ENCODE data around the gene TGFBR1. TPM values are rescaled to one million over a fixed set of nuclear protein-coding genes. Genes with fewer than 3 reads are reported as not detected.
A peak's percentile ranks its signal among the peaks of the same experiment; 100 is the strongest.

The TGFBR1 gene
- total RNA-seq, 1 donor from 2014 or later: 203 TPM

- Histone ChIP-seq H3K4me2 (ENCODE audit: low read length) (no peak overlapping the region), H3K36me3 (ENCODE audit: insufficient read depth, low read length) (no peaks in the 10 kb centered on the region), H3K4me3 (ENCODE audit: insufficient read depth, low read depth, low read length) (no peak overlapping the region), H3K9ac (ENCODE audit: low read length) (no peak overlapping the region), H3K27ac (ENCODE audit: low read depth, low read length) (no peak overlapping the region), H4K20me1 (ENCODE audit: insufficient read depth, low read length) (peaks cover 75% of the 10 kb centered on the region), H3K4me1 (ENCODE audit: insufficient read depth, low read length) (no peaks in the 10 kb centered on the region), H3K27me3 (ENCODE audit: insufficient read depth, low read length) (no peaks in the 10 kb centered on the region), H2AFZ (ENCODE audit: low read depth, low read length) (no peak overlapping the region), H3K9me3 (ENCODE audit: insufficient read depth, low read depth, low read length) (no peaks in the 10 kb centered on the region), H3K79me2 (ENCODE audit: insufficient read depth, low read length) (peaks cover 98% of the 10 kb centered on the region)
- TF ChIP-seq EZH2 (IDR thresholded peaks at IDR 0.05; ENCODE audit: insufficient read depth, low read length): no peak
- TF ChIP-seq CTCF (IDR thresholded peaks at IDR 0.05; ENCODE audit: insufficient read depth, low read depth, low read length): no peak
- peaks cover 32% of the 10 kb centered on the region for H3K4me1 Mint-ChIP-seq (ENCODE audit: low read depth, unreplicated experiment)
- no peak overlapping the region for H3K4me3 Mint-ChIP-seq (ENCODE audit: unreplicated experiment)
- H3K9me3 Mint-ChIP-seq (ENCODE audit: unreplicated experiment): no peaks in the 10 kb centered on the region
- no peak overlapping the region for H3K27ac Mint-ChIP-seq (ENCODE audit: unreplicated experiment)
- no peaks in the 10 kb centered on the region for H3K36me3 Mint-ChIP-seq (ENCODE audit: low read depth, unreplicated experiment)
- FAIRE-seq (peak; percentile 65), DNase-seq (ENCODE audit: low read depth) (no peak)
- H3K27me3 Mint-ChIP-seq (ENCODE audit: low read depth, unreplicated experiment): no peaks in the 10 kb centered on the region
Observed at GRCh38 chr9:99119976-99120655, 15.2 kb downstream of the TGFBR1 start.

GRCh38 chr9:99121604-99122003 is 16.7 kb downstream of the TGFBR1 start:
- Histone ChIP-seq H3K4me3 (ENCODE audit: insufficient read depth, low read depth, low read length) (no peak overlapping the region), H3K79me2 (ENCODE audit: insufficient read depth, low read length) (peaks cover 98% of the 10 kb centered on the region), H3K4me2 (ENCODE audit: low read length) (no peak overlapping the region), H3K9me3 (ENCODE audit: insufficient read depth, low read depth, low read length) (no peaks in the 10 kb centered on the region), H3K27ac (ENCODE audit: low read depth, low read length) (no peak overlapping the region), H3K36me3 (ENCODE audit: insufficient read depth, low read length) (no peaks in the 10 kb centered on the region), H3K4me1 (ENCODE audit: insufficient read depth, low read length) (peaks cover 7% of the 10 kb centered on the region), H4K20me1 (ENCODE audit: insufficient read depth, low read length) (peaks cover 75% of the 10 kb centered on the region), H3K9ac (ENCODE audit: low read length) (no peak overlapping the region), H2AFZ (ENCODE audit: low read depth, low read length) (no peak overlapping the region), H3K27me3 (ENCODE audit: insufficient read depth, low read length) (no peaks in the 10 kb centered on the region)
- no peaks in the 10 kb centered on the region for H3K27me3 Mint-ChIP-seq (ENCODE audit: low read depth, unreplicated experiment)
- H3K4me3 Mint-ChIP-seq (ENCODE audit: unreplicated experiment): no peak overlapping the region
- H3K27ac Mint-ChIP-seq (ENCODE audit: unreplicated experiment): no peak overlapping the region
- TF ChIP-seq CTCF (IDR thresholded peaks at IDR 0.05; ENCODE audit: insufficient read depth, low read depth, low read length) (no peak), EZH2 (IDR thresholded peaks at IDR 0.05; ENCODE audit: insufficient read depth, low read length) (no peak)
- peaks cover 33% of the 10 kb centered on the region for H3K4me1 Mint-ChIP-seq (ENCODE audit: low read depth, unreplicated experiment)
- FAIRE-seq: no peak
- H3K36me3 Mint-ChIP-seq (ENCODE audit: low read depth, unreplicated experiment): no peaks in the 10 kb centered on the region
- no peaks in the 10 kb centered on the region for H3K9me3 Mint-ChIP-seq (ENCODE audit: unreplicated experiment)
- DNase-seq (ENCODE audit: low read depth): no peak

- no peak overlapping the region for H3K4me3 Mint-ChIP-seq (ENCODE audit: unreplicated experiment)
- Histone ChIP-seq H3K27me3 (ENCODE audit: insufficient read depth, low read length) (no peaks in the 10 kb centered on the region), H3K9ac (ENCODE audit: low read length) (no peak overlapping the region), H3K27ac (ENCODE audit: low read depth, low read length) (no peak overlapping the region), H3K36me3 (ENCODE audit: insufficient read depth, low read length) (no peaks in the 10 kb centered on the region), H2AFZ (ENCODE audit: low read depth, low read length) (no peak overlapping the region), H3K4me3 (ENCODE audit: insufficient read depth, low read depth, low read length) (no peak overlapping the region), H3K79me2 (ENCODE audit: insufficient read depth, low read length) (peaks cover 97% of the 10 kb centered on the region), H3K4me2 (ENCODE audit: low read length) (no peak overlapping the region), H3K9me3 (ENCODE audit: insufficient read depth, low read depth, low read length) (no peaks in the 10 kb centered on the region), H4K20me1 (ENCODE audit: insufficient read depth, low read length) (peaks cover 81% of the 10 kb centered on the region), H3K4me1 (ENCODE audit: insufficient read depth, low read length) (peaks cover 21% of the 10 kb centered on the region)
- peaks cover 10% of the 10 kb centered on the region for H3K36me3 Mint-ChIP-seq (ENCODE audit: low read depth, unreplicated experiment)
- no peak overlapping the region for H3K27ac Mint-ChIP-seq (ENCODE audit: unreplicated experiment)
- FAIRE-seq (peak; percentile 20), DNase-seq (ENCODE audit: low read depth) (no peak)
- H3K9me3 Mint-ChIP-seq (ENCODE audit: unreplicated experiment): no peaks in the 10 kb centered on the region
- no peaks in the 10 kb centered on the region for H3K27me3 Mint-ChIP-seq (ENCODE audit: low read depth, unreplicated experiment)
- peaks cover 46% of the 10 kb centered on the region for H3K4me1 Mint-ChIP-seq (ENCODE audit: low read depth, unreplicated experiment)
- TF ChIP-seq CTCF (IDR thresholded peaks at IDR 0.05; ENCODE audit: insufficient read depth, low read depth, low read length) (no peak), EZH2 (IDR thresholded peaks at IDR 0.05; ENCODE audit: insufficient read depth, low read length) (no peak)
Observed at GRCh38 chr9:99124534-99125255, 19.8 kb downstream of the TGFBR1 start.
